ENCODE results near the gene PAQR3. TPM values are rescaled to one million over a fixed set of nuclear protein-coding genes. Genes with fewer than 3 reads are reported as not detected.

The PAQR3 gene
- total RNA-seq, 1 donor from 2014 or later: 53.2 TPM

- no peak for DNase-seq
- Mint-ChIP-seq H3K4me3 (ENCODE audit: unreplicated experiment) (no peak overlapping the region), H3K9me3 (ENCODE audit: unreplicated experiment) (no peaks in the 10 kb centered on the region), H3K36me3 (ENCODE audit: unreplicated experiment) (no peaks in the 10 kb centered on the region), H3K4me1 (ENCODE audit: low read depth, unreplicated experiment) (no peaks in the 10 kb centered on the region), H3K27me3 (ENCODE audit: unreplicated experiment) (no peaks in the 10 kb centered on the region), H3K27ac (ENCODE audit: unreplicated experiment) (no peak overlapping the region)
- peak; percentile 87 for TF ChIP-seq CTCF (IDR thresholded peaks at IDR 0.05; ENCODE audit: partially characterized antibody, unreplicated experiment)
Measured at GRCh38 chr4:78864405-78865024, 74.7 kb downstream of the PAQR3 start.

GRCh38 chr4:78863991-78864390 lies 75.2 kb downstream of the PAQR3 start:
- Mint-ChIP-seq H3K27ac (ENCODE audit: unreplicated experiment) (no peak overlapping the region), H3K4me1 (ENCODE audit: low read depth, unreplicated experiment) (no peaks in the 10 kb centered on the region), H3K36me3 (ENCODE audit: unreplicated experiment) (no peaks in the 10 kb centered on the region), H3K27me3 (ENCODE audit: unreplicated experiment) (no peaks in the 10 kb centered on the region), H3K9me3 (ENCODE audit: unreplicated experiment) (no peaks in the 10 kb centered on the region), H3K4me3 (ENCODE audit: unreplicated experiment) (no peak overlapping the region)
- TF ChIP-seq CTCF (IDR thresholded peaks at IDR 0.05; ENCODE audit: partially characterized antibody, unreplicated experiment): no peak
- DNase-seq: no peak

- H3K36me3 Mint-ChIP-seq (ENCODE audit: unreplicated experiment): no peaks in the 10 kb centered on the region
- no peaks in the 10 kb centered on the region for H3K27me3 Mint-ChIP-seq (ENCODE audit: unreplicated experiment)
- no peak for DNase-seq
Measured at GRCh38 chr4:78863254-78863869, 75.9 kb downstream of the PAQR3 start.

GRCh38 chr4:78862314-78862737 lies 76.9 kb downstream of the PAQR3 start:
- Mint-ChIP-seq H3K27me3 (ENCODE audit: unreplicated experiment) (no peaks in the 10 kb centered on the region), H3K36me3 (ENCODE audit: unreplicated experiment) (no peaks in the 10 kb centered on the region), H3K9me3 (ENCODE audit: unreplicated experiment) (no peaks in the 10 kb centered on the region), H3K4me3 (ENCODE audit: unreplicated experiment) (no peak overlapping the region), H3K27ac (ENCODE audit: unreplicated experiment) (no peak overlapping the region), H3K4me1 (ENCODE audit: low read depth, unreplicated experiment) (peaks cover 3% of the 10 kb centered on the region)
- no peak for TF ChIP-seq CTCF (IDR thresholded peaks at IDR 0.05; ENCODE audit: partially characterized antibody, unreplicated experiment)
- no peak for DNase-seq

More at GRCh38 chr4:78863254-78863869, 75.9 kb downstream of the PAQR3 start:
- Mint-ChIP-seq H3K4me3 (ENCODE audit: unreplicated experiment) (no peak overlapping the region), H3K4me1 (ENCODE audit: low read depth, unreplicated experiment) (no peaks in the 10 kb centered on the region), H3K27ac (ENCODE audit: unreplicated experiment) (no peak overlapping the region), H3K9me3 (ENCODE audit: unreplicated experiment) (no peaks in the 10 kb centered on the region)
- no peak for TF ChIP-seq CTCF (IDR thresholded peaks at IDR 0.05; ENCODE audit: partially characterized antibody, unreplicated experiment)

Other genes with a start within 250 kb of the PAQR3 start
- gene BMP2K, start 163.1 kb downstream of the PAQR3 start, total RNA-seq (ENCODE audit: unreplicated experiment): 13.6 TPM

Data from glutamatergic neuron (in vitro differentiated cells).